ENCODE results near the gene AKAIN1.

AKAIN1 gene

DNA sequence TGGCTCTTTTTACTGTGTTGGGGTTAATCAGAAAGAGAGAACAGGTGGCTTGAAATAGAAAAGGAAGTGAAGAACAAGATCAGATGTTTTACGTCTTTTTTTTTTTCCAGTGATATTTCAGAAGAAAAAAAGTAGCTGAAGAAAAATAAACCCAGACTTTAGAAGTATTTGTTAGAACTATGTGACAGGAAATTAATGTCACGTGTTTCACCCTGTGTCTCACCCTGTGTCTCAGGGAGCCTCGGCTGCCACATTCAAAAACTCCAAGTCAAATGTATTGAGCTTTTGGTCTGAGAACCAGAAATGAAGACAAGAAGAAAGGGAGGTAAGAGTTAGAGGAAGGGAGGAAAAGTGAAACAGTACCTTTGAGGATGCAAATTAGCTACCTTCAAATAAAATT is 38.0 kb downstream of the AKAIN1 start:
- DNase-seq (ENCODE audit: low spot score), result no peak

DNA sequence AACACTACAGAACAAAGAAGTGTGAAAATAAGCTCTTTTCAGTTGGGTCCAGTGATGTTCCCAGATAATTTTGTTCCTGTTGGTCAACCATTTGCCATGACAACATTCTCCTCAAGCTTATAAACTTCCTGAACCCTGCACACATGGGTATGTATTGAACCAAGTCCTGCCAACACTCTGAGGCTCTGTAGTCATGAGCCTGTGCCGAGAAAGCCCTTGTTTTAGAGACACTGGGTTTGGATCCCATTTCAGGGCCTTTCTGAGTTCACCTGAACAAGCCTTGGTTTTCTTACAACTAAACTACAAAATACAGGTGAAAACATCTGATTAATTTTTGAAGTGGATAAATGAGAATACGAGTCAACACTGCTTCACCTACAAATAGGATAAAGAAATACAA is 38.5 kb downstream of the AKAIN1 start:
- DNase-seq (ENCODE audit: low spot score), result no peak

DNA sequence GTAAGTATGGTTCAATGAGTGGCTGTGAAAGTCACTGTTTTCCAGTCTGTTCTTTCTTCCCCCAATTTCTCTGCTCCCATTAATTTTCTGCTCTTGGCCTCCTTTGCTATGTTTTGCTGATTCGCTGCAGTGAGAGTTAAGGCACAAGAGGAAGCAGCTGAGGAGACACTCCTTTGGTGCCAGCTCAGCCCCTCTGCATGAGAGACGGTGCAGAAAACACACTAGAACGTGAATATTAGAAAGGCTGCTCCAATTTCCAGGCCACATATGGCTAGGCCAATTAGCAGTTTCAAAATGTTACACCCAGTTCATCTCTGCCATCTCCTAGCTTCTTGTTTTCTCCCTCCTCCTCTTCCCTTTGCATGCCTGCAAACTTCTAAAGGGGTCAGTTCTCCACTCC is 38.9 kb downstream of the AKAIN1 start:
- no peak for DNase-seq (ENCODE audit: low spot score)

DNA sequence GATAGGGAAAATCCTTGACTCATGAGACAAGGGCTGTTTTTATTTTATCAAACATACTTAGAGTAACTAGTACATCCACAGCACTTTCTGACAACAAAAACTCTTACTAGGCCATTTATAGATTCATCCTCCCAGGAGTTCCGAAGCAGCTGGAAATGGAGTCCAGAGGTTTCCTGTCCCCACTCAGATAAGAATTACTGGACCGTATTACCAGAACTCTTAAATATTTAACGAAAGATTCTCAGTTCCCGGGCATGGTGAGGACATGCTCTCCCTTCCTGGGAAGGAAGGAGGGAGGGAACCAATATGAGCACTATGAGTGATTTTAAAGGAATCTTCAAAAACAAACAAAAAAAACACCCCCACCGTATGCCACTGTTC is 41.2 kb downstream of the AKAIN1 start:
- no peak for DNase-seq (ENCODE audit: low spot score)

DNA sequence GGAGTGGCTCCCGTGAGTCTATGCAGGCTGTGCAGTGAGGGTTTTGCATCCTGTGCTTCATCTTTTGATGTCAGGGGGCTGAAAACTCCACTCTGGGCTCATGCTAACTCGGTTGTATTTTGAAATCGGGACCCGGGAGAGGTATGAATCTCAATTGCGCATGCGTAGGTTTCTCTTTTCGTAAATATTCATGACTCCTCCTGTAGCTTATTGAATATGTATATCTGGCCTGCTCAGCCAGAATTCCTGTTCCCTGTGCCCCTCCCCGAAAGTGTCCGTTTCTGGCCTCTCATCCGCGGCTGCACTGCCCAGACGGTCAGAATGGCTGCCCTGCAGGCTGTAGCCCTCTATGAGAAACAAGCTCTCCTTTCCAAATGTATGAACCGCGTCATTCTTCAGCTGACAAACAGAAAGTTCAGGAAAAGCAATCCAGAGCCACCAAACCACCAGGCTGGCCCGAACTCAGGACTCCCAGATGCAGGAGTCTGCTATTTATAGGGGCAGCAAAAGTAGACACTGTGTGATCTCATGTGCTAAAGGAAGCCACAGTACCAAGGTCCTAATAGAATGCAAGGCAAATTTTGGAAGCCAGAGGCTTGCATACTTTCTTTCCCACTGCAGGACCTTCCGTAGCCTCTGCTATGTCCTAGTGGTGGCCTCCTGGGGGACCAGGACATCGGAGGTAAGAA is 41.7 kb downstream of the AKAIN1 start:
- no peak for DNase-seq (ENCODE audit: low spot score)

- no peak for DNase-seq (ENCODE audit: low spot score)
Measured at GRCh38 chr18:5152343-5153020, 44.6 kb downstream of the AKAIN1 start.

DNA sequence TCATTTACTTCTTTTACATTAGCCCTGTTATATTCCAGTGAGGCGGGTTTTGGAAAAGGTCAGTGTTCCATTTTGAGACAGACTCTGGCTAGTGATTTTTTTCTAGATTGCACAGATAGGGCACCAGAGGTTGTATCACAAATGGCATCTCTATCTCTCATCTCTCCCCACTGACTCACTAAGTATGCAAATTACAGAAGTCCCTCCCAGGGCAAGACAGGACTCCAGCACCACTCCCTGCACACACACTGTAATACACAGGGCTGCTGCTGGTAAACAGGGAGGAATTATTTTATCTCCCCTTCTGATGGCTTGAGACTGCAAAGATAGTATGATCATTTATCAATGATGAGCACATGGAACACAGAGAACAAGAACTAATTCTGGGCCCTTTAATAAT is 46.2 kb downstream of the AKAIN1 start:
- DNase-seq (ENCODE audit: low spot score), result no peak

DNA sequence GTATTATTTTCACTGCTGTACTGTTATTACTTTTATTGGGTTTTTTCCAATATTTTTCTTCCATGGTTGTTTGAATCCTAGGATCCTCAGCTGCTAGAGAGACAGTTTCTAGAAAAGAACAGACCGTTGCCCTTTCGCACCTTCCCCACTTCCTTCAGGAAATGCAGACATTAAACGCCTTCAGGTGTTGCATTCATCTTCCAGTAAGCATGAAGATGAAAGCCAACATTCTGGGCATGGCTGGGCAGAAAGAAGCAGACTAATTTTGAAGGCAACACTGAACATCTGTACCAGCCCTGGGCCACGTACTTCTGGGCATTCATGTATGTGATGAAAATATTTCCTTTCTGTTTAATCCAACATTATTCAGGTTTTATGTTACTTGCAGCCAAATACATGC is 51.0 kb downstream of the AKAIN1 start:
- no peak for DNase-seq (ENCODE audit: low spot score)

GRCh38 chr18:5145168-5145825 is 51.8 kb downstream of the AKAIN1 start:
- DNase-seq (ENCODE audit: low spot score), result no peak

DNA sequence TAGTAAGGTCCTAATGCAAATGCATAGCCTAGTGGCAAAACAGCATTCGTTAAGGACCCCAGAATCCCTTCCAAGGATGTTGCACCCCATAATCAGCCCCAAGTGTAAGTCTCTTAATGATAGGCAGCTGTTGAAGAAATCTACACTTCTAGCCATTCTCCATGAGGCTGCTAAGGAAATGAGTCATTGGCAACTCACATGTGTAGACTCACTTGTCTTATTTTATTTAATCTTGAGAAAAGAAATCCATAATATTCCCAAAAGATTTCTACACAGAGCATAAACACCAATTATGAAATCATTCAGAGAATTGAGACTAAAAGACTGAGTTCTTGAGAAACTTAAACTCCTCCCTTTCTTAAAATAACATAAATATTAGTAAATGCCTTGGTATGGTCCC is 52.4 kb downstream of the AKAIN1 start:
- no peak for DNase-seq (ENCODE audit: low spot score)

GRCh38 chr18:5142859-5143258 is 54.2 kb downstream of the AKAIN1 start:
- no peak for DNase-seq (ENCODE audit: low spot score)

DNA sequence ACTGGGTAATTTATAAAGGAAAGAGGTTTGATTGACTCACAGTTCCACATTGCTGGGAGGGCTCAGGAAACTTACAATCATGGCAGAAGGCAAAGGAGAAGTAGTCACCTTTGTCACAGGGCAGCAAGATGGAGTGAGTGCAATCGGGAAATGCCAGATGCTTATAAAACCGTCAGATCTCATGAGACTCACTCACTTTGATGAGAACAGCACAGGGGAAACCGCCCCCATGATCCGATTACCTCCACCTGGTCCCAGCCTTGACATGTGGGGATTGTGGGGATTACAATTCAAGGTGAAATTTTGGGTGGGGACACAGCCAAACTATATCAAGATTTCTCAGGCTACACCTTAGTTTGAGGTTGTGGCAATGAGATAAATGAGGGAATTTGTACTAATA is 54.9 kb downstream of the AKAIN1 start:
- no peak for DNase-seq (ENCODE audit: low spot score)

DNA sequence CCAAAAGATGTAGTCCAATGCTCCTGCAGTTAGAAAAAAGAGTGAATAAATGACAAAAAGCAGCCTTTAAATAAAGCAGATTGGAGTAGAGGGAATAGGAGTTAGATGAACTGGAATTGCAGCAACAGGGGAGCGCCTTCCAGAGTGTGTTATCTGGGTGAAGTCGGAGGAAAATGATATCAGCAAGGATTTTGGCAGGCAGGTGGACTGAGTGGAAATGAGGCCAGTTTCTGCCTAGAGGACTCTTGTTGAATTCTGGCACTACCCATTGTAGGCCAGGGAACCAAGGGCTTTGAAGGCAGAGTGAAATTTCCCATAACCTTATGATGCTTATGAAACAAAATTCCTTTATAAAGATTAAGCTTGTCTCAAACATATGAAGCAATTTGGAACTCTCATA is 59.8 kb downstream of the AKAIN1 start:
- no peak for DNase-seq (ENCODE audit: low spot score)

DNA sequence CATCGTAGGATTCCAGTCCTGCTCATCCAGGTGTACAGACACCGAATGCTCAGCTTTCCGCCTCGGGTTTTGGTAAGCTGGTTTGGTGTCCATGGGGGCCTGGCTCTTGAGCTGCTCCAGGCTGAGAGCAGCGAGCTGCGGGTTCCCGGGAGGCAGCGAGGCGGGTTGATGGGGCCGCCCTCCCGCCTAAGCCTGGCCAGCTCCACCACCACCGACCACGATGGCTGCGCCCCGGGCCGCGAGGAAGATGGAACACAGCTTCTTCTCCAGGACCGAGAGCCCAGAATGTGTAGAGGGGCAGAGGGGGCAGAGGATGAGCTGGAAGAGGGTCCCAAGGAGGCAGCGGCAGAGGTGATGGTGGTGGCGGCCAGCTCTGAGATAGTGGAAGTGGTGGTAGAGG is 64.1 kb downstream of the AKAIN1 start:
- no peak for DNase-seq (ENCODE audit: low spot score)

DNA sequence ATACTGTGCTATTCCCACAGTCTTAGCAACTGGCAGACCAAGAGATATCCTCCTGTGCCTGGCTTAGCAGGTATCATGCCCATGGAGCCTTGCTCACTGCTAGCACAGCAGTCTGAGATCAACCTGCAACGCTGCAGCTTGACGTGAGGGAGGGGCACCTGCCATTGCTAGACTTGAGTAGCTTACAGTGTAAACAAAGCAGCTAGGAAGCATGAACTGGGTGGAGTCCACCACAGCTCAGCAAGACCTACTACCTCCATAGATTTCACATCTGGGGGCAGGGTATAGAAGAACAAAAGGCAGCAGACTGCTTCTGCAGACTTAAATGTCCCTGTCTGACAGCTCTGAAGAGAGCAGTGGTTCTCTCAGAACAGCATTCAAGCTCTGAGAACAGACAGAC is 74.8 kb downstream of the AKAIN1 start:
- DNase-seq (ENCODE audit: low spot score), result no peak

GRCh38 chr18:5110266-5110665 is 86.8 kb downstream of the AKAIN1 start:
- no peak for DNase-seq (ENCODE audit: low spot score)

GRCh38 chr18:5107988-5108387 is 89.1 kb downstream of the AKAIN1 start:
- DNase-seq (ENCODE audit: low spot score), result no peak

DNA sequence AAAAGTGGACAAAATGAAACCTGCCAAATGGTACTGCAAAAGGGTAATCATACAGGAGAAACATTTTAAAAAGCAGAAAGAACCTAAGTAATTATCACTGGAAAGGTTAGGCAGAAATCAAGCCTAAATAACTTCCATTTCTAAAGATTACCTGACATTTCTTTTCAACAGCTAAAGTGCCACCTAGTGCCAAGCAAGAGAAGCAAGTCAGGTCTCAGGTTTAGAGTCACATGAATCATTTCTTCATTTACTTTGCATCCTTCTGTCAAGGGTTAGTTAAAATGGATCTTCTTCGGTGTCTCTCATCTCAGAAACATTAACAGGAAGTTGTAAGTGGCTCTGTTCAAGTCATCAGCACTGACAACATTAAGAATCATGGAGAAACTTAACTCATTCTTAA is 90.3 kb downstream of the AKAIN1 start:
- DNase-seq (ENCODE audit: low spot score), result no peak

GRCh38 chr18:5104246-5104645 is 92.8 kb downstream of the AKAIN1 start:
- no peak for DNase-seq (ENCODE audit: low spot score)

GRCh38 chr18:5103693-5104092 is 93.4 kb downstream of the AKAIN1 start:
- DNase-seq (ENCODE audit: low spot score), result no peak

DNA sequence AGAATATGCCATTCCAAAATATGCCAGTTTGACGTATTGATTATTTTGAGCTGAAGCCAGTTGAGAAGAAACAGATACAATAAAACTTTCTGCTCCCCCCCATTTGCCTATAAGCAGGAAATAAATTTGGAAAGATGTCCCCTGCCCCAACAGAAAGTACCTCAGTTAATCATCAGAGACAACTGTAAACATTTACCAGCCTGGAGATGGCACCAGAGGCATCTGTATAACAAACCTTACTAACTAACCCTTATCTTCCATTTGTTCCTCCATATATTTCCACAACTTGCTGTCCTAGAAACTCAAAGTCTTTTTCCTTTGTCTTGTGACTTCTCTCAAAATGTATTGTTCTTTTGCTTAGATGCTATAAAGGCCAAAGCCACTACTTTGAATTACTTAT is 93.8 kb downstream of the AKAIN1 start:
- no peak for DNase-seq (ENCODE audit: low spot score)

- no peak for DNase-seq (ENCODE audit: low spot score)
Measured at GRCh38 chr18:5097116-5097703, 99.8 kb downstream of the AKAIN1 start.

GRCh38 chr18:5095239-5095638 is 101.8 kb downstream of the AKAIN1 start:
- no peak for DNase-seq (ENCODE audit: low spot score)

All from AG08395 (cell line).